Mesothelial cell of epicardium (in vitro differentiated cells): Measurements from ENCODE around the gene MAJIN. TPM values are rescaled to one million over a fixed set of nuclear protein-coding genes. Genes with fewer than 3 reads are reported as not detected.

Experiments used
- DNase-seq, 2 experiments: peaks; one replicate each; pipeline ENCODE4 v3.0.0; 2021; ENCODE audit warnings: low spot score in 2 of 2; ENCODE audit not compliant: unreplicated experiment in 2 of 2
- H3K27ac Mint-ChIP-seq: 2 replicates; pipeline ENCODE4 v1.8.0; 2021; ENCODE audit warnings: mixed read lengths
- H3K27me3 Mint-ChIP-seq: 2 replicates; pipeline ENCODE4 v1.8.0; 2021; ENCODE audit warnings: low read depth, mixed read lengths
- H3K36me3 Mint-ChIP-seq: 2 replicates; pipeline ENCODE4 v1.8.0; 2021; ENCODE audit warnings: mixed read lengths
- H3K4me1 Mint-ChIP-seq: 2 replicates; pipeline ENCODE4 v1.8.0; 2021; ENCODE audit warnings: mixed read lengths
- H3K4me3 Mint-ChIP-seq: 2 replicates; pipeline ENCODE4 v1.8.0; 2021; ENCODE audit warnings: mild to moderate bottlenecking, moderate library complexity, mixed read lengths
- H3K9me3 Mint-ChIP-seq: 2 replicates; pipeline ENCODE4 v1.8.0; 2021; ENCODE audit warnings: mixed read lengths
- CTCF ChIP-seq: fragments of 200-600 bp; sonication (generic); IDR thresholded peaks from one replicate; pipeline ENCODE4 v1.5.0; 2021; ENCODE audit warnings: antibody characterized with exemption; ENCODE audit not compliant: unreplicated experiment
- total RNA-seq: library from RNA; stranded (reverse); gene quantifications from 3 replicates; pipeline ENCODE4 v1.2.1, GENCODE V29; 2021

The MAJIN gene
- total RNA-seq, 1 donor from 2014 or later: not detected

DNA sequence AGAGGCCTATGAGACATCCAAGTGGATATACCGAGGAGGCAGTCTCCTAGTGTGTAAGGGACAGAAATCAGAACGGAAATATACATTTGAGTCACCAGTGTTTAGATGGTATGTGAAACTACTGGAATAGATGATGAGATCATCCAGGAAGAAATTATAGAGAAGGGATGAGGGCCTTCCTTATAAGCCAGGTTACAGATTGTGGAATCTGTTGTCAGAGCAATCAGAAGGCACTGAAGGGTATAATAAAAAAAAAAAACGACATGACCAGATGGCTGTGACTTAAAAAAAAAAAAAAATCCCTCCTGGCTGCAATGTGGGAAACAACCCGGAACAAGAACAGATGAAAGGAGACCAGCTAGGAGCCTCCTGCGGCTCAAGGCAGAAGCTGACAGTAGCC is 2.7 kb downstream of the MAJIN start:
- H3K27ac Mint-ChIP-seq: no peak overlapping the region
- no peak for DNase-seq
- H3K27me3 Mint-ChIP-seq: peaks cover 12% of the 10 kb centered on the region
- H3K4me1 Mint-ChIP-seq: no peaks in the 10 kb centered on the region
- TF ChIP-seq CTCF: no peak
- H3K4me3 Mint-ChIP-seq: no peak overlapping the region
- H3K36me3 Mint-ChIP-seq: no peaks in the 10 kb centered on the region
- H3K9me3 Mint-ChIP-seq: no peaks in the 10 kb centered on the region

DNA sequence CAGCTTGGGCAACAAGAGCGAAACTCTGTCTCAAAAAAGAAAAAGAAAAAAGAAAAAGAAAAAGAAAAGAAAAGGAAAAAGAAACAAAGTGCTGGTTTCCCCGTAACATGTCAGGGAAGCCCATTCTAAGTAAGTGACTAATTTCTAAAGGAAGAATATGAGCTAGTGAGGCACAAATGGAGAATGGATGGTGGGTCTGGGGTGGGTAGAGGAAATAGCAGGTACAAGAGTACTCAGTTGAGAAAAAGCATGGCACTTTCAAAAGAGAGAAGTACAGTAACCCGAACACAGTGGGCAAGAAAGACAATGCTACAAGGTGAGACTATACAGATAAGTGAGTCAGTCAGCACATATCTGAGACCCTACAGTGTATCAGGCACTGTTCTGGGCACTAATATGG is 4.5 kb downstream of the MAJIN start:
- H3K4me3 Mint-ChIP-seq: no peak overlapping the region
- no peak for DNase-seq
- no peaks in the 10 kb centered on the region for H3K4me1 Mint-ChIP-seq
- no peaks in the 10 kb centered on the region for H3K9me3 Mint-ChIP-seq
- no peaks in the 10 kb centered on the region for H3K36me3 Mint-ChIP-seq
- peaks cover 12% of the 10 kb centered on the region for H3K27me3 Mint-ChIP-seq
- no peak for TF ChIP-seq CTCF
- H3K27ac Mint-ChIP-seq: no peak overlapping the region

DNA sequence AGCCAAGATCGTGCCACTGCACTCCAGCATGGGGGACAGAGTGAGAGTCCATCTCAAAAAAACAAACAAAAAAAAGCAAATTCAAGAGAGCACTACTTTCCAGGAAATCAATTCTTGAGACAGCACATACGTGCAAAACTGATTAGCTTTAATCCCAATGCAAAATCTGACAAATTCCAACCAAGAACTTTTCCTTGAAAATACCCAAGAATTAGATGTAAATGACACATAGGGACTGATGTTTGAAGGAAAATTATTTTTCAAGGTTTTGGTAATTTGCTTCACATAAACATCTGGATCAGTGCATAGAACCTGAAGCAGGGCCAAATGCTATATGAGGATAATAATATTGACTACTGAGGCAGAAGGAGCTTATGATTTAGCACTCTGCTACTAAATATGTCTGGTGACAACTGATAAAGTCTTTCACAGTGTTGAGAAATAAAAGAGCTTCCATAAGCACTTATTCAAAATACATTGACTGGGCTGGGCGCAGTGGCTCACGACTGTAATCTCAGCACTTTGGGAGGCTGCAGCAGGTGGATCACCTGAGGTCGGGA is 8.8 kb downstream of the MAJIN start:
- Mint-ChIP-seq H3K27ac (no peak overlapping the region), H3K36me3 (no peaks in the 10 kb centered on the region), H3K4me3 (no peak overlapping the region), H3K4me1 (no peaks in the 10 kb centered on the region), H3K9me3 (no peaks in the 10 kb centered on the region), H3K27me3 (peaks cover 7% of the 10 kb centered on the region)
- TF ChIP-seq CTCF: no peak
- DNase-seq: no peak

DNA sequence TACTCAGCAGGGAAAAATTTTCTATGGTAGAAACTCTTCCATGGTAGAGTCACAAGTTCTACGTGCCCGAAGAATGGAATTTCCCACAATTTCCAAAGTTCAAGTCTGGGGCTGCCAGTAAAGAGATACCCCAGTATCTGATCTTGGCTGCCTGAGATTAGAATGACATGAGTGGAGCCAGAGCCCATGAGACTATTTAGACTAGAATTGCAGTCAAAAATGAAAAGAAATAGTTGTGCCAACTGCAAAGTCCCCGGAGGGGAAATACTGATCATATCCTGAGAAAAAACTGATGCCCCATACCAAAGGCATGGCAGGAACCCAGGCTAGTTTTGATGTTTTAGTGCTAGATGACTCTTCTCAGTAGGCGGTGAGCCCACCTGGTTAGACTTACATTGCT is 11.2 kb downstream of the MAJIN start:
- no peak for TF ChIP-seq CTCF
- no peak overlapping the region for H3K27ac Mint-ChIP-seq
- no peaks in the 10 kb centered on the region for H3K9me3 Mint-ChIP-seq
- no peaks in the 10 kb centered on the region for H3K4me1 Mint-ChIP-seq
- DNase-seq: no peak
- H3K27me3 Mint-ChIP-seq: peaks cover 7% of the 10 kb centered on the region
- no peaks in the 10 kb centered on the region for H3K36me3 Mint-ChIP-seq
- no peak overlapping the region for H3K4me3 Mint-ChIP-seq

GRCh38 chr11:64959498-64959897 is 12.4 kb downstream of the MAJIN start:
- no peak for DNase-seq
- H3K4me1 Mint-ChIP-seq: no peaks in the 10 kb centered on the region
- no peaks in the 10 kb centered on the region for H3K9me3 Mint-ChIP-seq
- H3K27ac Mint-ChIP-seq: no peak overlapping the region
- H3K36me3 Mint-ChIP-seq: no peaks in the 10 kb centered on the region
- peaks cover 10% of the 10 kb centered on the region for H3K27me3 Mint-ChIP-seq
- H3K4me3 Mint-ChIP-seq: no peak overlapping the region
- no peak for TF ChIP-seq CTCF

GRCh38 chr11:64954201-64954600 is 17.7 kb downstream of the MAJIN start:
- Mint-ChIP-seq H3K9me3 (no peaks in the 10 kb centered on the region), H3K36me3 (no peaks in the 10 kb centered on the region), H3K27me3 (peaks cover 27% of the 10 kb centered on the region), H3K27ac (no peak overlapping the region), H3K4me1 (no peaks in the 10 kb centered on the region), H3K4me3 (no peak overlapping the region)
- TF ChIP-seq CTCF: no peak
- DNase-seq: no peak
